GM08714 (cell line): ENCODE results near the gene PGS1.
A peak's percentile ranks its signal among the peaks of the same experiment; 100 is the strongest.

Experiments
- H3K4me3 ChIP-seq: fragments of 200-500 bp; sonication (Bioruptor generic); 2 replicates; pipeline ENCODE4 v1.5.1; 2014; ENCODE audit warnings: mild to moderate bottlenecking, low read length, inconsistent platforms
- ZNF274 ChIP-seq: IDR thresholded peaks from 2 replicates; pipeline ENCODE4 v1.6.1; 2012; ENCODE audit warnings: mild to moderate bottlenecking, low read depth, low read length

Gene PGS1

GRCh38 chr17:78366109-78366848 lies 12.2 kb upstream of the PGS1 start:
- H3K4me3 ChIP-seq: no peak overlapping the region
- TF ChIP-seq ZNF274: no peak

DNA sequence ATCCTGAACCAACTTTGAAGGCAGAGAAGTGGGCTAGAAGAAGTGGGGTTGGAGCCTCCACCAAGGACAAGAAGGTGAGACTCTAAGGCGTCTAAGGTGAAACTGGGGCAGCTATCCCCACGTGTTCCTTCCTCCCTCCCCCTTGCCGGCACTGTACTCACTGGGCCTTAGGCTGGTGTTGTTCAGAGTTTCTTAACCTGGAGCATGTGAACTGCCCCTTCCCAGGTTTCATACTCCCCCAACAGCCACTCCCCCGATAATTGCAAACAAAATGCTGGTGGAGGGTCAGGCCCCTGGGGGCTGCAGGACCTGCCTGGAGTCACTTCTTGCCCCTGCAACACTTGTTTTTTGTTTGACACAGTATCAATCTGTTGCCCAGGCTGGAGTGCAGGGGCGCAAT lies 11.3 kb upstream of the PGS1 start:
- no peak for TF ChIP-seq ZNF274
- H3K4me3 ChIP-seq: no peak overlapping the region

GRCh38 chr17:78368348-78368747 lies 10.1 kb upstream of the PGS1 start:
- no peak overlapping the region for H3K4me3 ChIP-seq
- TF ChIP-seq ZNF274: no peak

DNA sequence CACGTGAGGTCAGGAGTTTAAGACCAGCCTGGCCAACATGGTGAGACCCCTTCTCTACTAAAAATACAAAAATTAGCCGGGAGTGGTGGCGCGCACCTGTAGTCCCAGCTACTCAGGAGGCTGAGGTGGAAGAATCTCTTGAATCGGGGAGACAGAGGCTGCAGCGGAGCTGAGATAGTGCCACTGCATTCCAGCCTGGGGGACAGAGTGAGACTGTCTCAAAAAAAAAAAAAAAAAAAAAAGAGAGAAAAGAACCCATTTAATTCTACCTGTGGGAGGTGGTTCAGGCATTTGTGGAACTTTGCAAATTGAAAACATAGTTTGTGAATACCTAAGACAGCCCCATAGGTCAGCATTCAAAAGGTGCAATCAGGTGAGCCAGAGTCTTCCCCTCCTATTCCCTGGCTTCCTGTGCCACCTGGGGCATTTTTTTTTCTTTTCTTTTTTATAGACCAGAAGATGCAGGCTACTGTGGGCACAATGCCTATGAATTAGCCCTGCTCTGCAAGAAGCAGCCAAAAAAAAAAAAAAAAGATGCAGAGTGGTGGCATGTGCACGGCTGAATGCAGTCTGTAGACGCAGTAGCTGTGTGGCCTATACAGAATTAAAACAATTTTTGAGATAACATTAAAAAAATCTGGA lies 9.5 kb upstream of the PGS1 start:
- no peak for TF ChIP-seq ZNF274
- no peak overlapping the region for H3K4me3 ChIP-seq

DNA sequence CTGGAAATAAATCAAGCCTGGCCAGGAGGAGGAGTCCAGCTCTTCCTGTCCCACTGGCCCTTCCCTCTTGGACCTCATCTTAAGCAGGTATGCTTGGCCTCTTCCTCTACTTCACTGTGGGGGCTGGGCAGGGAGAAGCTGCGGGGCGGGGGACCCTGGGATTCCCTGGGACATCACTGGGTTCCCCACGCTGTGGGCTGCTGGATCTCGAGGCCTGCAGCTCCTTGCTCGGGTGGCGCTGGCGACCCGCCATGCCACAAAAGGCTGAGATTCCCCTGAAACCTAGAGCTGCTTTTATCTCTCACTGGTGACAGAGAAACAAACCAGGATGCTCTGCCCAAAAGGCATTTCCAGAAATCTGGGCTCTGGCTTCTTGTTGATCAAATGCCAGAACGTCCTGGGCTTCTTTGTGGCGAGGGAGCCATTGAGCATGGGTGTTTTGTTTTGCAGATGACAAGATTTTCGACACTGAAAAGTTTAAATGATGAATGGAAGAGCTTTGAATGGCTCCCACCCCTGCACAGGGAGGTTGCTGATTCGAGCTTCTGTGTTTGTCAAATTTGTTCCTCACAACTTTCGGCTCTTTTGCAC lies 8.6 kb upstream of the PGS1 start:
- no peak overlapping the region for H3K4me3 ChIP-seq
- TF ChIP-seq ZNF274: no peak

GRCh38 chr17:78371056-78371455 lies 7.4 kb upstream of the PGS1 start:
- no peak overlapping the region for H3K4me3 ChIP-seq
- TF ChIP-seq ZNF274: no peak

- TF ChIP-seq ZNF274: no peak
- no peak overlapping the region for H3K4me3 ChIP-seq
Measured at GRCh38 chr17:78372841-78373240, 5.6 kb upstream of the PGS1 start.

- TF ChIP-seq ZNF274: no peak
- no peak overlapping the region for H3K4me3 ChIP-seq
Measured at GRCh38 chr17:78374189-78374588, 4.3 kb upstream of the PGS1 start.

GRCh38 chr17:78374631-78375274 lies 3.7 kb upstream of the PGS1 start:
- no peak overlapping the region for H3K4me3 ChIP-seq
- no peak for TF ChIP-seq ZNF274

DNA sequence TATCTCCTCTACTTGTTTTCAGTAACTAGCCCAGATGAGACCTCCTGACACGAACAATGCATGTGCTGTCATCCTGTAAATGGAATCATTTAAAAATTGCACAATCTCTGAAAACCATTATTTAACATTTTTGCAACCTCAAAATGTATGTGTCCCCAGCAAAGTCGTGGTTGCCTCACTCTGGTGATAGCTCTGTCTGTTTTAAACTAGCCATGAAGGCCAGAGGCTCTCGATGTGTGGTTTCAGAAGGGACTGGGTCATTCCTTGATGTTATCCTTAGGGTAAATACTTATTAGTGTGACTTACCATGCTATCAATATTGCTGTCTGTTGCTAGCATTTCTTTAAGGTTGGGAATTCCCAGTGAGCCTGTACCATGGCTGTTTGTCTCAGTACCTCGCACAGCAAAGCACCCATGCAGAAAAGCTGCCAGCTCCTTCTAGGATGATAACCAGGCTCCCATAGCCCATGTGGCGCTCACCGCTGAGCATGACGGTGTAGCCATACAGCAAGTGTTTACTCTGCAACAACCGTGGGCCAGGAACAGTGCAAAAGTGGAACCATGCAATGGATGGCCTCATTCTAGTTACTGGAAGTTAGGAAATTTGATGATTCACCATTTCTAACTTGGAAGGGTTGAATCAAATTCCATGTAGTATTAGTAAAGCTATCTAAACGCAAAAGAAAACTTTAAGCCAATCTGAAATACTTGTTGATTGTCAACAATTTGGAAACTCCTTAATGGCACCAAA lies 2.9 kb upstream of the PGS1 start:
- no peak overlapping the region for H3K4me3 ChIP-seq
- no peak for TF ChIP-seq ZNF274

- TF ChIP-seq ZNF274: no peak
- no peak overlapping the region for H3K4me3 ChIP-seq
Measured at GRCh38 chr17:78376161-78376560, 2.3 kb upstream of the PGS1 start.

DNA sequence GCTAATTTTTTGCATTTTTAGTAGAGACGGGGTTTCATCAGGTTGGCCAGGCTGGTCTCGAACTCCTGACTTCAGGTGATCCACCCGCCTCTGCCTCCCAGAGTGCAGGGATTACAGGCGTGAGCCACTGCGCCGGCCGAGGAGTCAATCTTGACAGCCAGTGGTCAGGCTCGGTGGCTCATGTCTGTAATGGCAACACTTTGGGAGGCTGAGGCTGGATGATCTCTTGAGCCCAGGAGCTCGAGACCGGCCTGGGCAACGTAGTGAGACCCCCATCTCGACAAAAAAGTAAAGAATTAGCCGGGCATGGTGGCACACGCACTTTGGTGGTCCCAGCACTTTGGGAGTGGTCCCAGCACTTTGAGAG lies 608 bp upstream of the PGS1 start:
- TF ChIP-seq ZNF274: no peak
- peak overlapping the region; percentile 96; the same call in 1 of the 2 replicates for H3K4me3 ChIP-seq

DNA sequence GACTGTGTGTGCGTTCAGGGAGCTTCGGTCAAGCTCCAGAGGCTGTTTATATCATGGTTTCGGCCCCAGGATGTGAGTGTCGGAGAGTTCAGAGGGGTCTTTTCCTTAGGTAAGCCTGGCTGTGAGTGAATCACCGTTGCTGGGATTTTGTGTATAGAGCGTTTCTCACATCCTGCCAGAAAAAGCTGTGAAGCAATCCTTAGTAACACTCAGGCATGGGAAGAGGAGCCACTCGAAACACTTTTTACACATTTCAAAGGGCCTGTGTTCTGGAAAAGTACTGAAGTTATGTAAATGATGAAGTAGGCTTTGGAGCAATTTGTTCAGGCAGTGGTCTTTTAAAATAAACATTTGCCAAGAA lies 662 bp downstream of the PGS1 start:
- peak overlapping the region; percentile 96 for H3K4me3 ChIP-seq
- TF ChIP-seq ZNF274: no peak

DNA sequence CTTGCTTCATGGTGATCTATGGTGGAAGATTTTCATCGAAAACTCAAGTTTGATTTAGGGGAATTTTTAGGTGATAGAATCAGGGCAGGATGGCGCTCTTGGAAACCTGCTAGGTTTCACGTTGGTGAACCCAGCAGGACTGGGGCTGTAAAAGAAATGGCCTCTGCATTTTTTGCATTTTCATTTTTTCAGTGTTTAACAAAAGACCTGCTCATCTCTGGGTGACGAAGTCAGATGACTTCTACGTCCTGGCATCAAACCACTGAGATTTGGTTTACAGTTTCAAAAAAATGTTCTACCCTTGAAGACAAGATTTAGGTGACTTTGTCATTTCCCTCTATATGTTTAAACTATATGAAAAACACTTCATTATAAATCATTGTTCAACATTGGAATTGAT lies 1.9 kb downstream of the PGS1 start:
- TF ChIP-seq ZNF274: no peak
- H3K4me3 ChIP-seq: peak overlapping the region; percentile 96; the same call in 1 of the 2 replicates
